Stomach (tissue), 4 donors: ENCODE data around the gene CTDSPL2.

Source experiments
- POLR2AphosphoS5 ChIP-seq, 3 donors: sonication (generic); formaldehyde crosslinking; IDR thresholded peaks; one replicate each; pipeline ENCODE4 v1.6.1; 2016; ENCODE audit warnings: antibody characterized with exemption in 3 of 3
- TF ChIP-seq, protein P1 (sequence below), 7 experiments: fragments of 450-650 bp in 4 of 7; fragments of 200-600 bp in 3 of 7; sonication (generic) in 3 of 7; IDR thresholded peaks; one replicate each; pipeline ENCODE4 v1.5.1; 2016 to 2019; ENCODE audit warnings: antibody characterized with exemption in 7 of 7, control low read depth in 2 of 7, mild to moderate bottlenecking in 1 of 7

DNA sequence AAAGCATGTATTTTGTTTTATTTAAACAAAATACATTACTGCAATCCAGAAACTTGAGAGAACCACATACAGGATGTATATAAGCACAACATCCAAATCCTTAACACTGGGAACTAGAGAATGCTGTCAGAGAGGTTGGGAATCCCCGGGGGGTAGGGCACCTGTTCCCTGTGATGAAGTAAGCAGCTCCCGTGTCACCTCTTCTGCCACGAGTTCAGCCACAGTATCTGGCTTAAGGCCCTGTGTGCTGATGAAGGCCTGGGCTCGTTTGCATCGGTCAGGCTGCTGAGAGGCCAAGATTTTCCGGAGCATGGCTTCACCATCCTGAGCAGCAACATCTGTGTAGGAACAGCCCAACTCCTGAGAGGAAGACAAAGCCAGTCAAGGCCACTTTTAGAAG lies 146.0 kb downstream of the CTDSPL2 start:
- TF ChIP-seq, protein P1, sequence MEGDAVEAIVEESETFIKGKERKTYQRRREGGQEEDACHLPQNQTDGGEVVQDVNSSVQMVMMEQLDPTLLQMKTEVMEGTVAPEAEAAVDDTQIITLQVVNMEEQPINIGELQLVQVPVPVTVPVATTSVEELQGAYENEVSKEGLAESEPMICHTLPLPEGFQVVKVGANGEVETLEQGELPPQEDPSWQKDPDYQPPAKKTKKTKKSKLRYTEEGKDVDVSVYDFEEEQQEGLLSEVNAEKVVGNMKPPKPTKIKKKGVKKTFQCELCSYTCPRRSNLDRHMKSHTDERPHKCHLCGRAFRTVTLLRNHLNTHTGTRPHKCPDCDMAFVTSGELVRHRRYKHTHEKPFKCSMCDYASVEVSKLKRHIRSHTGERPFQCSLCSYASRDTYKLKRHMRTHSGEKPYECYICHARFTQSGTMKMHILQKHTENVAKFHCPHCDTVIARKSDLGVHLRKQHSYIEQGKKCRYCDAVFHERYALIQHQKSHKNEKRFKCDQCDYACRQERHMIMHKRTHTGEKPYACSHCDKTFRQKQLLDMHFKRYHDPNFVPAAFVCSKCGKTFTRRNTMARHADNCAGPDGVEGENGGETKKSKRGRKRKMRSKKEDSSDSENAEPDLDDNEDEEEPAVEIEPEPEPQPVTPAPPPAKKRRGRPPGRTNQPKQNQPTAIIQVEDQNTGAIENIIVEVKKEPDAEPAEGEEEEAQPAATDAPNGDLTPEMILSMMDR (IDR thresholded peaks at IDR 0.05), result no peak
- TF ChIP-seq POLR2AphosphoS5 (IDR thresholded peaks at IDR 0.05), result no peak
